Body of pancreas (tissue), 4 donors: Measurements from ENCODE around the gene ATL1.

Experiments
- CTCF ChIP-seq, 7 experiments: fragments of 450-650 bp in 4 of 7; fragments of 200-600 bp in 3 of 7; sonication (generic) in 3 of 7; IDR thresholded peaks; one replicate each; pipeline ENCODE4 v1.5.1; 2016 to 2019; ENCODE audit warnings: antibody characterized with exemption in 7 of 7
- POLR2A ChIP-seq, 3 donors: fragments of 450-650 bp; IDR thresholded peaks; one replicate each; pipeline ENCODE4 v1.6.1; 2016; ENCODE audit warnings: antibody characterized with exemption in 3 of 3, mild to moderate bottlenecking in 2 of 3

DNA sequence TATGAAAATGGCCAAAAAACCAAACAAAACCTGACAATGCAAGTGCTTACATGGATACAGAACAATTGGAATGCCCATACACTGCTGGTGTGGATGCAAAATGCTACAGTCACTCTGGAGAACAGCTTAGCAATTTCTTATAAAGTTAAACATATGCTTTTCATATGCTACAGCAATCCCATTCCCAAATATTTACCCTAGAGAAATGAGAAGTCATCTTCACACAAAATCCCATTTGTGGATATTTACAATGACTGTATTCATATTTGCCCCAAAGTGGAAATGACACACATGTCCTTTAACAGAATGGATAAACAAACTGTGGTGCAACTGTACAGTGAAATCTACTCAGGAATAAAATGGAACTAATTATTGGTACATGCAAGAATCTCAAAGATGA, 87.8 kb downstream of the ATL1 start:
- no peak for TF ChIP-seq CTCF (IDR thresholded peaks at IDR 0.05)
- TF ChIP-seq POLR2A (IDR thresholded peaks at IDR 0.05): no peak
